ENCODE measurements around the gene RASL10B.
A peak's percentile ranks its signal among the peaks of the same experiment; 100 is the strongest.

- no peak for TF ChIP-seq EZH2 (IDR thresholded peaks at IDR 0.05)
- TF ChIP-seq, protein P1, sequence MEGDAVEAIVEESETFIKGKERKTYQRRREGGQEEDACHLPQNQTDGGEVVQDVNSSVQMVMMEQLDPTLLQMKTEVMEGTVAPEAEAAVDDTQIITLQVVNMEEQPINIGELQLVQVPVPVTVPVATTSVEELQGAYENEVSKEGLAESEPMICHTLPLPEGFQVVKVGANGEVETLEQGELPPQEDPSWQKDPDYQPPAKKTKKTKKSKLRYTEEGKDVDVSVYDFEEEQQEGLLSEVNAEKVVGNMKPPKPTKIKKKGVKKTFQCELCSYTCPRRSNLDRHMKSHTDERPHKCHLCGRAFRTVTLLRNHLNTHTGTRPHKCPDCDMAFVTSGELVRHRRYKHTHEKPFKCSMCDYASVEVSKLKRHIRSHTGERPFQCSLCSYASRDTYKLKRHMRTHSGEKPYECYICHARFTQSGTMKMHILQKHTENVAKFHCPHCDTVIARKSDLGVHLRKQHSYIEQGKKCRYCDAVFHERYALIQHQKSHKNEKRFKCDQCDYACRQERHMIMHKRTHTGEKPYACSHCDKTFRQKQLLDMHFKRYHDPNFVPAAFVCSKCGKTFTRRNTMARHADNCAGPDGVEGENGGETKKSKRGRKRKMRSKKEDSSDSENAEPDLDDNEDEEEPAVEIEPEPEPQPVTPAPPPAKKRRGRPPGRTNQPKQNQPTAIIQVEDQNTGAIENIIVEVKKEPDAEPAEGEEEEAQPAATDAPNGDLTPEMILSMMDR (IDR thresholded peaks at IDR 0.05), result peak; percentile 30
- TF ChIP-seq EZH2phosphoT487 (IDR thresholded peaks at IDR 0.05), result no peak
Observed at GRCh38 chr17:35769895-35770486, 38.6 kb downstream of the RASL10B start.

All from neural progenitor cell (in vitro differentiated cells).